Activated T-helper 17 cell treated with anti-CD3 and anti-CD28 coated beads, Interleukin-2, amount 50 U/mL, for 72 hours (primary cell): ENCODE results near the gene KRT6B. TPM values are rescaled to one million over a fixed set of nuclear protein-coding genes. Genes with fewer than 3 reads are reported as not detected.

Source experiments
- ATAC-seq: fragments of 150-1000 bp; cut with Tn5 transposase; replicated peaks from 2 replicates; pipeline ENCODE4 v1.10.0; 2021; ENCODE audit warnings: mild to moderate bottlenecking, moderate library complexity
- H3K27ac Mint-ChIP-seq: one replicate; pipeline ENCODE4 v1.8.0; 2022; ENCODE audit warnings: mixed read lengths
- H3K27me3 Mint-ChIP-seq: one replicate; pipeline ENCODE4 v1.8.0; 2022; ENCODE audit warnings: mixed read lengths
- H3K36me3 Mint-ChIP-seq: one replicate; pipeline ENCODE4 v1.8.0; 2022; ENCODE audit warnings: low read depth, mild to moderate bottlenecking, mixed read lengths
- H3K4me1 Mint-ChIP-seq: one replicate; pipeline ENCODE4 v1.8.0; 2022; ENCODE audit warnings: mixed read lengths
- H3K4me3 Mint-ChIP-seq: one replicate; pipeline ENCODE4 v1.8.0; 2022; ENCODE audit warnings: mild to moderate bottlenecking, mixed read lengths
- H3K9me3 Mint-ChIP-seq: one replicate; pipeline ENCODE4 v1.8.0; 2022; ENCODE audit warnings: mixed read lengths
- total RNA-seq, 2 donors: library from RNA; stranded (reverse); gene quantifications; one replicate each; pipeline ENCODE4 v1.2.3, GENCODE V29; 2022

The KRT6B gene
- total RNA-seq, 2 donors from 2014 or later, result not detected

DNA sequence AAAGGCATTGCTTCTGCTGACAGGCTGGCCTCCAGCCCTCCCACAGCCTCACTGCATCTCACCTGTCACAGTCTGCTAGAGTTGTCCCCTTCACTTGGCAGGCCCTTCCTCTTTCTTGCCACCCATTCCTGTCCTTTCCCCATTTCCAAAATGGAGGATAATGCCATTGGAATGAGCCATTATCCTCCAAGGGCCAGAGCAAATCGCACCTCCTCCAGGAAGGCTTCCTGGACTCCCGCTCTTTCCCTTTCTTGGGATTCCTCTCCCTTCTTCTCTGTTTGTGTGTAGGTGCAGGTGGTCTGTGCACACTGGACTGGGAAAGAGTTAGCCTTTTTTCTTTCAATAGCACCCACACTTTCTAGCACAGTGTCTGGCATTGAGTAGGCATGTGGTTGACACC, 49.6 kb downstream of the KRT6B start:
- Mint-ChIP-seq H3K9me3 (no peaks in the 10 kb centered on the region), H3K4me1 (no peaks in the 10 kb centered on the region), H3K27me3 (peaks cover 5% of the 10 kb centered on the region), H3K36me3 (no peaks in the 10 kb centered on the region), H3K4me3 (no peak overlapping the region), H3K27ac (no peak overlapping the region)
- ATAC-seq, result no peak

DNA sequence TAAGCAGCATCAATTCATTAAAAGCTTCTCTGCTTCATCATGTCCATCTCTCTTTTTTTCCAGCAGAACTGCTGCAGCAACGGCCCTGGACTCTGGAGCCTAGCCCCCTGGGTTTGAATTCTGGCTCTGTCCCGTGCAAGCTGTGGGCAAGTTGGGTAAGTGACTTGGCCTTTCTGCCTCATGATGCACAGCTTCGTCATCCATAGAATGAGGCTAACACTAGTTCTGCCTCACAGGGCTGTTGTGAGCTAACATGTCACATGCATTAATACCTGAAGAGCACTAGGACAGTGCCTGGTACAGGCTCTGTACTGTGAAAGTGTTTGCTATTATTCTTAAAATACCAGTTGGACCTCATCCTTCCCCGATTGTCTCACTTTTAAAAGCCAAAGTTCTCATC, 50.0 kb downstream of the KRT6B start:
- Mint-ChIP-seq H3K9me3 (no peaks in the 10 kb centered on the region), H3K36me3 (no peaks in the 10 kb centered on the region), H3K4me3 (no peak overlapping the region), H3K27me3 (peaks cover 5% of the 10 kb centered on the region), H3K4me1 (no peaks in the 10 kb centered on the region), H3K27ac (no peak overlapping the region)
- ATAC-seq, result no peak

- H3K4me3 Mint-ChIP-seq, result no peak overlapping the region
- no peaks in the 10 kb centered on the region for H3K36me3 Mint-ChIP-seq
- no peak for ATAC-seq
- no peaks in the 10 kb centered on the region for H3K9me3 Mint-ChIP-seq
- no peak overlapping the region for H3K27ac Mint-ChIP-seq
- peaks cover 5% of the 10 kb centered on the region for H3K27me3 Mint-ChIP-seq
- no peaks in the 10 kb centered on the region for H3K4me1 Mint-ChIP-seq
These were observed 50.4 kb downstream of the KRT6B start for GRCh38 chr12:52401526-52401925.

DNA sequence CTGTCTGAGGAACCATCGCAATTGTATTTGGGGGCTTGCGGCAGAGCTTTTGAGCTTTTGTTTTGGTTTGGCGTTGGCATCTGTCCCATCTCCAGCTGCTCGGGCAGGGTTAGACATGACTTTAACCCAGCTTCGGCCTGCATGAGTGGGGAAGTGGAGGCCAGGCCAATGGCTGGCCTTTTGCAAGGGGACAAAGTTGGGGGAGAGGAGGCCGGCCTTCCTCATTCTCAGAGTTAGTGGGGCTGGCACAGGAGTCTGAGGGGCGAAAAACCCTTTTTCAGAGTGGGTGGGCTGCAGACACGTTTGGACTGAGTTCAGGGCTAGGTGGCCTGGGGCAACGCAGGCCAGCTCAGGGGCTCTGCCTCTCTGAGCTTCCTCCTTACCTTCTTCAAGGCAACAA, 51.0 kb downstream of the KRT6B start:
- Mint-ChIP-seq H3K27me3 (peaks cover 5% of the 10 kb centered on the region), H3K4me3 (no peak overlapping the region), H3K9me3 (no peaks in the 10 kb centered on the region), H3K4me1 (no peaks in the 10 kb centered on the region), H3K36me3 (no peaks in the 10 kb centered on the region), H3K27ac (no peak overlapping the region)
- ATAC-seq, result no peak

- no peaks in the 10 kb centered on the region for H3K36me3 Mint-ChIP-seq
- H3K27me3 Mint-ChIP-seq, result peaks cover 8% of the 10 kb centered on the region
- H3K27ac Mint-ChIP-seq, result no peak overlapping the region
- no peaks in the 10 kb centered on the region for H3K4me1 Mint-ChIP-seq
- H3K4me3 Mint-ChIP-seq, result no peak overlapping the region
- ATAC-seq, result no peak
- no peaks in the 10 kb centered on the region for H3K9me3 Mint-ChIP-seq
These were observed 52.2 kb downstream of the KRT6B start for GRCh38 chr12:52399756-52400155.

DNA sequence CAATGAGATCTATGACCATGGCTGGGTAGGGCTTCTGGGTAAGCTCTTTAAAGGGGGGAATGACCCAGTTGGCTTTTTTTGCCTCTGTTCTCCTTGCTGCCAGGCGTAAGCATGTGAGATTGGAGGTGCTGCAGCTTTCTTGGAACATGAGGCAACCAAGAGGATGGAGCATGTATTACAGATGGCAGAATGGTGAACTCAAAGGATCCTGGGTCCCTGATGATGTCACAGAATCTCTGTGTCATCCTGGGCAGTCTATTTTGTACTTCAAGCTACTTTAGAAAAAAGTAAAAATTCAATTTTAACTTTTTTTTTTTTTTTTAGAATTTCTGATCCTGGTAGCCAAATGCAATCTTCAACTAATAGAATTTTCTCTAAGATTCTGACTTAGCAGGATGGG, 53.8 kb downstream of the KRT6B start:
- Mint-ChIP-seq H3K4me3 (no peak overlapping the region), H3K9me3 (no peaks in the 10 kb centered on the region), H3K27ac (no peak overlapping the region), H3K36me3 (no peaks in the 10 kb centered on the region), H3K27me3 (peaks cover 8% of the 10 kb centered on the region), H3K4me1 (no peaks in the 10 kb centered on the region)
- no peak for ATAC-seq

DNA sequence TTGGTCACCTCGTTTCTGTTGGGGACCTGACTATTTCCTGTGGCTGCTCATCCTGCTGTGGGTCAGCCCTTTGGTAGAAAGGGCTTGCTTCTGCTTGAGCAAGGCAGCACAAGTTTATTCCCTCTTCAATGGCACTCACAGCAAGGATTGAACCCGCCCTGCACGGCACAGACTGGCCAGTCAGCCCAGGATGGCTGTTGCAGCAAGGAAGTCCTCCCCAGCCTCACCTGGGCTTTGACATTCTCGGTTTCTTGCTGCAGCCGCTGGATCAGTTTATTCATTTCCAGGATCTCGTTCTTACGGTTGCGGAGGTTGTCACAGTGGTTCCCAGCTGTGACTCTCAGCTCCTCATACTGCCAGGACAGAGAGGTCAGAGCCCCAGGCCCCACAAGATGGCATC, 55.3 kb downstream of the KRT6B start:
- Mint-ChIP-seq H3K27me3 (peaks cover 3% of the 10 kb centered on the region), H3K4me3 (no peak overlapping the region), H3K27ac (no peak overlapping the region), H3K9me3 (no peaks in the 10 kb centered on the region), H3K36me3 (no peaks in the 10 kb centered on the region), H3K4me1 (no peaks in the 10 kb centered on the region)
- ATAC-seq, result no peak

Other genes with a start within 250 kb of the KRT6B start
- 10 to 100 TPM in 1 of 2 donors, 1 to 10 TPM in 1; 7.6 to 12.5 TPM for gene KRT7, start 218.9 kb downstream of the KRT6B start, total RNA-seq
- gene KRT86, start 177.5 kb downstream of the KRT6B start, total RNA-seq, result 1 to 10 TPM in 1 of 2 donors, under 1 TPM in 1; 0.56 to 2.1 TPM
- gene KRT81, start 160.6 kb downstream of the KRT6B start, total RNA-seq, result not detected
- gene KRT83, start 130.7 kb downstream of the KRT6B start, total RNA-seq, result not detected
- gene KRT85, start 84.7 kb downstream of the KRT6B start, total RNA-seq, result not detected
- not detected for gene KRT84, start 66.5 kb downstream of the KRT6B start, total RNA-seq
- not detected for gene KRT82, start 45.8 kb downstream of the KRT6B start, total RNA-seq
- gene KRT75, start 17.8 kb downstream of the KRT6B start, total RNA-seq, result not detected
- gene KRT6C, start 21.7 kb upstream of the KRT6B start, total RNA-seq, result not detected
- not detected for gene KRT6A, start 41.1 kb upstream of the KRT6B start, total RNA-seq
- gene KRT5, start 68.2 kb upstream of the KRT6B start, total RNA-seq, result not detected
- gene KRT71, start 101.0 kb upstream of the KRT6B start, total RNA-seq, result not detected
- gene KRT74, start 121.7 kb upstream of the KRT6B start, total RNA-seq, result not detected
- gene KRT72, start 149.3 kb upstream of the KRT6B start, total RNA-seq, result not detected
- gene KRT73, start 166.4 kb upstream of the KRT6B start, total RNA-seq, result not detected
- gene KRT2, start 200.1 kb upstream of the KRT6B start, total RNA-seq, result not detected
- gene KRT1, start 228.3 kb upstream of the KRT6B start, total RNA-seq, result not detected